Left lung (tissue), 10 donors: Measurements from ENCODE around the gene AGAP1. TPM values are rescaled to one million over a fixed set of nuclear protein-coding genes. Genes with fewer than 3 reads are reported as not detected.

Experiments used
- ATAC-seq: fragments of 200-7000 bp; cut with Tn5 transposase; one replicate; pipeline ENCODE4 v1.9.1; 2020; ENCODE audit warnings: moderate library complexity
- DNase-seq, 4 donors: peaks; one replicate each; pipeline ENCODE4 v3.0.0-alpha.2; 2013 to 2020
- H3K27ac ChIP-seq, 2 donors: fragments of 200-600 bp; sonication (generic) in 1 of 2; one replicate each; pipeline versions ENCODE4 v1.5.0 to v1.8.0; 2020 to 2021
- H3K27me3 ChIP-seq, 2 donors: fragments of 200-600 bp; sonication (generic) in 1 of 2; one replicate each; pipeline versions ENCODE4 v1.5.0 to v1.8.0; 2020 to 2021
- H3K36me3 ChIP-seq, 2 donors: fragments of 200-600 bp; sonication (generic) in 1 of 2; one replicate each; pipeline versions ENCODE4 v1.5.0 to v1.8.0; 2020 to 2021
- H3K4me1 ChIP-seq, 2 donors: fragments of 200-600 bp; one replicate each; pipeline ENCODE4 v1.8.0; 2021
- H3K4me3 ChIP-seq, 2 donors: fragments of 200-600 bp; sonication (generic) in 1 of 2; one replicate each; pipeline versions ENCODE4 v1.5.0 to v1.8.0; 2020 to 2021; ENCODE audit warnings: mild to moderate bottlenecking in 1 of 2
- H3K9me3 ChIP-seq, 2 donors: fragments of 200-600 bp; sonication (generic) in 1 of 2; one replicate each; pipeline versions ENCODE4 v1.5.0 to v1.8.0; 2020 to 2021
- CTCF ChIP-seq, 2 donors: fragments of 200-600 bp; sonication (generic) in 1 of 2; IDR thresholded peaks; one replicate each; pipeline versions ENCODE4 v1.5.0 to v1.8.0; 2021; ENCODE audit warnings: antibody characterized with exemption in 2 of 2
- intact Hi-C, 2 donors: fragments of 100-400 bp; cut with DNase I; formaldehyde crosslinking; loops; one replicate each; pipeline versions ENCODE4 v1.11.2 to v1.14.2; 2022
- polyA plus RNA-seq, 6 donors: library from polyadenylated mRNA; unstranded; fragments of 120-200 nt; gene quantifications; one replicate each; pipeline ENCODE4 v1.2.1, GENCODE V29; 2013; ENCODE audit not compliant: insufficient read length in 6 of 6
- total RNA-seq, 2 donors: library from RNA; stranded (reverse); fragmentation: NEBNext Ultra II Directional; extraction: Animal tissue kit (Norgen Biotek cat#: 25700); gene quantifications; one replicate each; pipeline ENCODE4 v1.2.1, GENCODE V29; 2021
- donor health status: DM: no; HTN: yes; CAD: no.
- donor health status: DM: no; HTN: no; CAD: no.

AGAP1 gene
- total and polyA plus RNA-seq, 8 donors: 13.1 to 25.4 (median 22.4) TPM

DNA sequence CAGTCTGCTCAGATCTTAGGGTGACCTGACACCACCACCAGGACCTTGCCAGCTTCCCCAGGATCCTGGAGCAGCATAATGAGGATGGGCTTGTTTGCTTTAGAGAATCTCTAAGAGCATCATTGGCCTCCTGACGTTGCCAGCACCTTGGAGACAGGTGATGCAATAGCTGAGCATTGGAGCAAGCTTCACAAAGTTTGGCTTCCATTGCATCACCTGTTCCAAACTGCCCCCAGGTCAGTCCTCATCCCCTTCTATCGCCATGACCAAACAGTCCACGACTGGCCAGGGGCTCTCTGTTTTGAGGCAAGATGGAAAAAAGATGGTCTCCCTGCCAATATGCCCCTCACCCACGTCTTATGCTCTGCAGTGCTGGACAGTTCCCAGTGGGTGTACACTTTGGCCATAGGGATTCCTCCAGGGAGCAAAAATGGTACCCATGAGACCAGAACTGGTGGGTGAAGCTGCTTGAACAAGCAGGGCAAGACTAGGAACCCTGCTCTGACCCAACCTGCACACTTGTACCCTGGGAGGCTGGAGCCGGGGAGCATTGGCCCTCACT, 22.6 kb upstream of the AGAP1 start:
- H3K4me1 ChIP-seq: no peaks in the 10 kb centered on the region
- no peak for TF ChIP-seq CTCF (IDR thresholded peaks at IDR 0.05)
- H3K9me3 ChIP-seq: peaks cover 0 to 4% of the 10 kb centered on the region in 2 donors
- no peak for ATAC-seq
- no peaks in the 10 kb centered on the region for H3K36me3 ChIP-seq
- H3K27me3 ChIP-seq: no peaks in the 10 kb centered on the region
- DNase-seq: no peak
- intact Hi-C loops: no loop called here
- H3K27ac ChIP-seq: no peak overlapping the region
- no peak overlapping the region for H3K4me3 ChIP-seq

DNA sequence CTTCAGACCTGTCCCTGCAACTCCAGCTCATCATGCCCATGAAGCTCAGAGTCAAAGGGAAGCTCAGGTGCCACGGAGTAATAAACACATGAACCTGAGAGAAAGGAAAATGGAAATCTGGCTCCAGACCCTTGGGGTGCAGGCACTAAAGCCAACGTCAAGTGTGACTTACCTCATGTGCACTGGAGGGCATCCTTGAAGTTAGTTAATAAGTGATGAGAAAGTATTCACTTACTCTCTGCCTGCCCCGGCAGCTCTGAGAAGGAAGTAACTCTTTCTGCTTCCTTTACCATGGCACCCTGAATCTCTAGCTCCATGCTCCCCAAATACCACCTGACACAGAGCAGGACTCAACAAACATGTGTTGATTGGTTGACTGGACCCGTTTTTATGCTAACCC, 21.4 kb upstream of the AGAP1 start:
- no peak for TF ChIP-seq CTCF (IDR thresholded peaks at IDR 0.05)
- Histone ChIP-seq H3K4me3 (no peak overlapping the region), H3K27me3 (no peaks in the 10 kb centered on the region), H3K36me3 (no peaks in the 10 kb centered on the region), H3K27ac (no peak overlapping the region), H3K9me3 (peaks cover 0 to 4% of the 10 kb centered on the region in 2 donors), H3K4me1 (no peaks in the 10 kb centered on the region)
- DNase-seq (peak in 1 of 4 donors; percentile 45), ATAC-seq (peak; percentile 75)
- intact Hi-C loops: no loop called here

DNA sequence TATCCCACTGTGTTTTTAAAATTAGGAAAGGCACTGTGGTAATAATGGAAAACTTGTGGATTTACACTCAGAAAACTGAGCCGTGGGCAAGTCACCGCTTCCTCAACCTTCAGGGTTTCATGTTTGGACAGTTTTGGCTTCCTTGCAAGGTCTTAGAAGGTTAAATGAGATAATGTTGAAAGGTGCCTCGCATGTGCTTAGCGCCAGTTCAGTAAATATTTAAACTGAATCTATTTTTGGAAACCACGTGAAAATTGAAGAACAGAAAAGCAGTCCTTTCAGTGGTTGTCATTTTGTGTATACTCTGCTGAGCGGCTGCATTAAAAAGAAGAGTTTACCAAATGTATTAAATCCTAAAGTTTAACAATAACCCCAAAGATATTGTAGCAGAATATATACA, 15.2 kb upstream of the AGAP1 start:
- no peak overlapping the region for H3K27ac ChIP-seq
- intact Hi-C loops: no loop called here
- H3K36me3 ChIP-seq: no peaks in the 10 kb centered on the region
- no peaks in the 10 kb centered on the region for H3K4me1 ChIP-seq
- no peaks in the 10 kb centered on the region for H3K27me3 ChIP-seq
- ATAC-seq: peak; percentile 71
- DNase-seq: no peak
- no peak for TF ChIP-seq CTCF (IDR thresholded peaks at IDR 0.05)
- no peak overlapping the region for H3K4me3 ChIP-seq
- peaks cover 0 to 4% of the 10 kb centered on the region in 2 donors for H3K9me3 ChIP-seq

GRCh38 chr2:235479604-235480003, 14.2 kb upstream of the AGAP1 start:
- H3K27ac ChIP-seq: no peak overlapping the region
- H3K9me3 ChIP-seq: peaks cover 0 to 4% of the 10 kb centered on the region in 2 donors
- DNase-seq: no peak
- no peaks in the 10 kb centered on the region for H3K4me1 ChIP-seq
- TF ChIP-seq CTCF (IDR thresholded peaks at IDR 0.05): no peak
- ATAC-seq: no peak
- H3K36me3 ChIP-seq: no peaks in the 10 kb centered on the region
- no peaks in the 10 kb centered on the region for H3K27me3 ChIP-seq
- H3K4me3 ChIP-seq: no peak overlapping the region
- intact Hi-C loops: no loop called here

GRCh38 chr2:235480614-235481013, 13.2 kb upstream of the AGAP1 start:
- H3K27me3 ChIP-seq: no peaks in the 10 kb centered on the region

More at GRCh38 chr2:235480614-235481013, 13.2 kb upstream of the AGAP1 start:
- H3K9me3 ChIP-seq: no peaks in the 10 kb centered on the region
- no peak overlapping the region for H3K4me3 ChIP-seq
- TF ChIP-seq CTCF (IDR thresholded peaks at IDR 0.05): no peak
- no peaks in the 10 kb centered on the region for H3K36me3 ChIP-seq
- no peaks in the 10 kb centered on the region for H3K4me1 ChIP-seq
- intact Hi-C loops: no loop called here
- ATAC-seq (no peak), DNase-seq (no peak)
- H3K27ac ChIP-seq: no peak overlapping the region
